GM12891 (cell line): ENCODE data around the gene TXNRD1.

Experiments
- POLR2A ChIP-seq: IDR thresholded peaks from 2 replicates; pipeline ENCODE4 v1.6.1; 2011; ENCODE audit warnings: low read depth, low read length, control low read depth
- POLR2AphosphoS5 ChIP-seq: IDR thresholded peaks from 2 replicates; pipeline ENCODE4 v1.6.1; 2011; ENCODE audit warnings: low read depth, low read length, control low read depth
- SPI1 ChIP-seq: IDR thresholded peaks from 2 replicates; pipeline ENCODE4 v1.6.1; 2011; ENCODE audit warnings: low read depth, low read length, control low read depth

- no peak for TF ChIP-seq POLR2A
- no peak for TF ChIP-seq SPI1
- TF ChIP-seq POLR2AphosphoS5, result no peak
Measured at GRCh38 chr12:104199964-104200363, 15.6 kb upstream of the TXNRD1 start.
